IMR-90 (cell line): ENCODE data around the gene C1QTNF7. TPM values are rescaled to one million over a fixed set of nuclear protein-coding genes. Genes with fewer than 3 reads are reported as not detected.
A peak's percentile ranks its signal among the peaks of the same experiment; 100 is the strongest.

Experiments used
- ATAC-seq: fragments of 200-7000 bp; cut with Tn5 transposase; 2 replicates; pipeline ENCODE4 v1.9.1; 2020; ENCODE audit warnings: low read depth, mild to moderate bottlenecking, moderate library complexity
- BruUV-seq: library from RNA; stranded (reverse); fragments of 400-500 nt; replicated peaks from 2 replicates; lab custom pipeline; 2021; lab: Mats Ljungman, UMichigan
- CTCF ChIA-PET: fragments of 300-600 bp; formaldehyde crosslinking; extraction: SDS; loops from one replicate; lab custom pipeline; 2021; ENCODE audit warnings: antibody characterized with exemption; lab: Yijun Ruan, JAX
- POLR2A ChIA-PET: fragments of 300-600 bp; sonication (Branson Sonifier 250); formaldehyde crosslinking; loops from one replicate; lab custom pipeline; 2022; ENCODE audit warnings: antibody characterized with exemption; ENCODE audit not compliant: unreplicated experiment; lab: Charles Lee
- DNase-seq: peaks from one replicate; pipeline ENCODE4 v3.0.0; 2013
- H2AFZ ChIP-seq: replicated peaks from 2 replicates; pipeline ENCODE3; 2013; ENCODE audit warnings: low read length, mild to moderate bottlenecking; ENCODE audit not compliant: poor library complexity
- H2AK5ac ChIP-seq: 2 replicates; pipeline ENCODE4 v1.6.1; 2013; ENCODE audit warnings: low read depth, low read length, inconsistent platforms
- H2AK9ac ChIP-seq: replicated peaks from 2 replicates; pipeline ENCODE3; 2013; ENCODE audit warnings: mild to moderate bottlenecking, low read depth, low read length, moderate library complexity; ENCODE audit not compliant: poor library complexity
- H2BK120ac ChIP-seq: 2 replicates; pipeline ENCODE4 v1.6.1; 2013; ENCODE audit warnings: low read depth, low read length, inconsistent platforms
- H2BK15ac ChIP-seq: 3 replicates; pipeline ENCODE4 v1.6.1; 2013; ENCODE audit warnings: low read depth, low read length, inconsistent platforms
- H2BK20ac ChIP-seq: 2 replicates; pipeline ENCODE4 v1.6.1; 2013; ENCODE audit warnings: low read depth, mild to moderate bottlenecking, inconsistent platforms, low read length, moderate library complexity
- H2BK5ac ChIP-seq: 2 replicates; pipeline ENCODE4 v1.6.1; 2013; ENCODE audit warnings: mild to moderate bottlenecking, low read depth, low read length, inconsistent platforms; ENCODE audit not compliant: poor library complexity, severe bottlenecking
- H3K14ac ChIP-seq: replicated peaks from 2 replicates; pipeline ENCODE4 v1.6.1; 2013; ENCODE audit warnings: low read depth, low read length, inconsistent platforms
- H3K18ac ChIP-seq: 2 replicates; pipeline ENCODE4 v1.6.1; 2013; ENCODE audit warnings: low read depth, low read length, control low read depth
- H3K23ac ChIP-seq: 2 replicates; pipeline ENCODE4 v1.6.1; 2013; ENCODE audit warnings: low read depth, low read length, inconsistent platforms
- H3K27ac ChIP-seq: 2 replicates; pipeline ENCODE4 v1.5.1; 2013; ENCODE audit warnings: mild to moderate bottlenecking, control low read depth, low read length; ENCODE audit not compliant: insufficient read depth
- H3K27me3 ChIP-seq: 2 replicates; pipeline ENCODE4 v1.6.1; 2013; ENCODE audit warnings: low read length; ENCODE audit not compliant: control insufficient read depth, insufficient read depth
- H3K36me3 ChIP-seq: 2 replicates; pipeline ENCODE4 v1.6.1; 2013; ENCODE audit warnings: low read length, mixed read lengths; ENCODE audit not compliant: control insufficient read depth, insufficient read depth
- H3K4ac ChIP-seq: 2 replicates; pipeline ENCODE4 v1.6.1; 2013; ENCODE audit warnings: low read depth, low read length, inconsistent platforms
- H3K4me1 ChIP-seq: 2 replicates; pipeline ENCODE4 v1.6.1; 2013; ENCODE audit warnings: low read length, mixed read lengths; ENCODE audit not compliant: control insufficient read depth, insufficient read depth
- H3K4me2 ChIP-seq: 2 replicates; pipeline ENCODE4 v1.6.1; 2013; ENCODE audit warnings: low read depth, mild to moderate bottlenecking, control low read depth, low read length, moderate library complexity
- H3K4me3 ChIP-seq: 2 replicates; pipeline ENCODE4 v1.5.1; 2013; ENCODE audit warnings: low read depth, mild to moderate bottlenecking, control low read depth, low read length, moderate library complexity; ENCODE audit not compliant: insufficient read depth
- H3K56ac ChIP-seq: 2 replicates; pipeline ENCODE4 v1.6.1; 2013; ENCODE audit warnings: low read length, inconsistent platforms; ENCODE audit not compliant: insufficient read depth; ENCODE audit errors: extremely low read depth
- H3K79me1 ChIP-seq, 2 experiments: 2 replicates each; pipeline ENCODE4 v1.6.1; 2013; ENCODE audit warnings: low read length in 2 of 2, inconsistent platforms in 1 of 2, low read depth in 1 of 2
- H3K9ac ChIP-seq: 2 replicates; pipeline ENCODE4 v1.6.1; 2013; ENCODE audit warnings: low read depth, low read length, control low read depth
- H3K9me1 ChIP-seq: 2 replicates; pipeline ENCODE4 v1.6.1; 2013; ENCODE audit warnings: low read length, inconsistent platforms; ENCODE audit not compliant: insufficient read depth
- H3K9me3 ChIP-seq: 2 replicates; pipeline ENCODE4 v1.6.1; 2013; ENCODE audit warnings: low read length; ENCODE audit not compliant: control insufficient read depth, insufficient read depth
- H4K20me1 ChIP-seq: 2 replicates; pipeline ENCODE4 v1.6.1; 2013; ENCODE audit warnings: low read length, inconsistent platforms; ENCODE audit not compliant: insufficient read depth
- H4K5ac ChIP-seq: 2 replicates; pipeline ENCODE4 v1.6.1; 2013; ENCODE audit warnings: mild to moderate bottlenecking, low read depth, low read length, control low read depth
- H4K8ac ChIP-seq, 2 experiments: 2 replicates each; pipeline ENCODE4 v1.6.1; 2013; ENCODE audit warnings: low read depth in 2 of 2, low read length in 2 of 2, control low read depth in 1 of 2, inconsistent platforms in 1 of 2
- H4K91ac ChIP-seq: 2 replicates; pipeline ENCODE4 v1.6.1; 2013; ENCODE audit warnings: low read depth, low read length, inconsistent platforms; ENCODE audit not compliant: insufficient read depth
- CEBPB ChIP-seq: IDR thresholded peaks from 2 replicates; pipeline ENCODE4 v1.6.1; 2012; ENCODE audit warnings: low read depth, low read length, improper control_type of control experiment
- CHD1 ChIP-seq: IDR thresholded peaks from 2 replicates; pipeline ENCODE4 v1.6.1; 2012; ENCODE audit warnings: low read depth, low read length, improper control_type of control experiment
- ELK1 ChIP-seq: fragments of 150-350 bp; IDR thresholded peaks from 2 replicates; pipeline ENCODE4 v1.6.1; 2016; ENCODE audit warnings: low read depth, mild to moderate bottlenecking, low read length, moderate library complexity, borderline replicate concordance
- FOS ChIP-seq: fragments of 150-350 bp; IDR thresholded peaks from 2 replicates; pipeline ENCODE4 v1.6.1; 2016; ENCODE audit warnings: low read depth, low read length
- POLR2A ChIP-seq: IDR thresholded peaks from 2 replicates; pipeline ENCODE4 v1.6.1; 2012; ENCODE audit warnings: mild to moderate bottlenecking, low read depth, low read length
- RAD21 ChIP-seq: IDR thresholded peaks from 2 replicates; pipeline ENCODE4 v1.6.1; 2012; ENCODE audit warnings: low read length, improper control_type of control experiment
- RFX5 ChIP-seq: IDR thresholded peaks from 2 replicates; pipeline ENCODE4 v1.8.0; 2012; ENCODE audit warnings: low read depth, mild to moderate bottlenecking, low read length, moderate library complexity
- USF2 ChIP-seq: fragments of 150-350 bp; IDR thresholded peaks from 2 replicates; pipeline ENCODE4 v1.6.1; 2017; ENCODE audit warnings: mild to moderate bottlenecking, antibody characterized with exemption, low read length, low read depth
- dilution Hi-C: fragments of 300-500 bp; cut with HindIII; formaldehyde crosslinking; loops from one replicate; pipeline ENCODE4 v1.14.3; 2018; ENCODE audit warnings: low sequenced_read_pairs; ENCODE audit not compliant: unreplicated experiment
- in situ Hi-C: fragments of 300-500 bp; cut with MboI; formaldehyde crosslinking; loops from 3 replicates; pipeline ENCODE4 v1.14.3; 2019; ENCODE audit warnings: low sequenced_read_pairs, inconsistent platforms, mixed read lengths
- intact Hi-C: fragments of 100-400 bp; cut with micrococcal nuclease; formaldehyde crosslinking; loops from 2 replicates; pipeline ENCODE4 v1.10.0; 2022
- polyA plus RNA-seq, 3 experiments: library from polyadenylated mRNA; depleted of rRNA; stranded (reverse); fragments of >200 nt; gene quantifications; 2 replicates each; pipeline ENCODE4 v1.2.3, GENCODE V29; 2012; ENCODE audit warnings: low replicate concordance in 1 of 3
- total RNA-seq: library from RNA; depleted of rRNA; stranded (reverse); fragments of >200 nt; gene quantifications from 2 replicates; pipeline ENCODE4 v1.2.3, GENCODE V29; 2012

C1QTNF7 gene
- total and polyA plus RNA-seq, 2 of the 4 experiments (the other 2 are of a cell fraction): 0.12 to 0.18 TPM

DNA sequence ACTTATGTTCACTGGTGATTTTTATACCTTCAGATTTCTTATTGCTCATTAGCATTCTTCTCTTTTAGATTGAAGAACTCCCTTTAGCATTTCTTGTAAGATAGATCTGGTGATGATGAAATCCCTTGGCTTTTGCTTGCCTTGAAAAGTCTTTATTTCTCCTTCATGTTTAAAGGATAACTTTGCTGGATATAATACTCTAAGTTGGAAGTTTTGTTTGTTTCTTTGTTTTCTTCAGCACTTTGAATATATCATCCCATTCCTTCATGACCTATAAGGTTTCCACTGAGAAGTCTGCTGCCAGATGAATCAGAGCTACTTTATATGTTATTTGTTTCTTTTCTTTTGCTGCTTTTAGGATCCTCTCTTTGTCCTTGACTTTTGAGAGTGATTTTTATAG lies 60.3 kb downstream of the C1QTNF7 start:
- peaks cover 5% of the 10 kb centered on the region; the same call in 1 of the 2 replicates for H3K4me1 ChIP-seq
- no peak overlapping the region for H2BK20ac ChIP-seq
- H4K91ac ChIP-seq: no peak overlapping the region
- ChIA-PET POLR2A (no interaction called here), CTCF (interaction anchor here (0.6 to 1.9 kb wide), 2 partner anchors 8 to 19 kb away, joined by 3 to 4 read pairs; no protein-coding TSS in a partner anchor)
- H3K23ac ChIP-seq: no peak overlapping the region
- DNase-seq (peak; percentile 17), ATAC-seq (no peak)
- H3K4ac ChIP-seq: no peak overlapping the region
- no peaks in the 10 kb centered on the region for H3K27me3 ChIP-seq
- H3K4me3 ChIP-seq: no peak overlapping the region
- BruUV-seq: no TSS peak
- no peak overlapping the region; the same call in 1 of the 2 replicates for H2BK120ac ChIP-seq
- TF ChIP-seq CEBPB (0 out of 2 replicates have a peak, but pooled peaks have one; percentile 3), RAD21 (no peak), CHD1 (no peak), RFX5 (no peak), ELK1 (no peak), USF2 (no peak), FOS (no peak), POLR2A (no peak)
- no peak overlapping the region for H3K56ac ChIP-seq
- no peak overlapping the region for H4K5ac ChIP-seq
- H2BK15ac ChIP-seq: peak overlapping the region; percentile 50; the same call in 2 of the 3 replicates
- peaks cover 3% of the 10 kb centered on the region for H3K9me3 ChIP-seq
- H3K18ac ChIP-seq: no peak overlapping the region
- H3K9ac ChIP-seq: no peak overlapping the region
- H3K14ac ChIP-seq: no peak overlapping the region
- intact Hi-C loops (no loop called here), in situ Hi-C loops (loop anchor here (25.0 kb wide), 1 partner anchor 724 kb away; no protein-coding TSS in a partner anchor), dilution Hi-C loops (no loop called here)
- peaks cover 2% of the 10 kb centered on the region; the same call in 1 of the 2 replicates for H4K20me1 ChIP-seq
- peaks cover 4% of the 10 kb centered on the region; the same call in 1 of the 2 replicates for H3K36me3 ChIP-seq
- no peak overlapping the region for H3K4me2 ChIP-seq
- H4K8ac ChIP-seq: no peak overlapping the region
- no peak overlapping the region for H2BK5ac ChIP-seq
- no peak overlapping the region for H2AFZ ChIP-seq
- no peak overlapping the region for H2AK9ac ChIP-seq
- peaks cover 4 to 18% of the 10 kb centered on the region in 2 experiments; a peak in 3 of 4 replicates for H3K79me1 ChIP-seq
- no peaks in the 10 kb centered on the region; the same call in 1 of the 2 replicates for H3K9me1 ChIP-seq
- H2AK5ac ChIP-seq: no peak overlapping the region
- H3K27ac ChIP-seq: no peak overlapping the region; the same call in 1 of the 2 replicates
